HepG2 (cell line): ENCODE results near the gene PTPN13. TPM values are rescaled to one million over a fixed set of nuclear protein-coding genes. Genes with fewer than 3 reads are reported as not detected.

Source experiments
- ATAC-seq: fragments of 200-7000 bp; cut with Tn5 transposase; 3 replicates; pipeline ENCODE4 v1.9.1; 2020; ENCODE audit warnings: mild to moderate bottlenecking, moderate library complexity
- BruUV-seq: library from RNA; stranded (reverse); fragments of 400-500 nt; replicated peaks from 2 replicates; lab custom pipeline; 2021; lab: Mats Ljungman, UMichigan
- CTCF ChIA-PET: fragments of 300-600 bp; formaldehyde crosslinking; extraction: SDS; loops from one replicate; lab custom pipeline; 2021; ENCODE audit warnings: low total read pairs, inconsistent platforms, low intra/inter-chr PET ratio; lab: Yijun Ruan, JAX
- POLR2A ChIA-PET: fragments of 350-600 bp; sonication (Branson Sonifier 250); formaldehyde crosslinking; loops from one replicate; lab custom pipeline; 2020; ENCODE audit warnings: antibody characterized with exemption, inconsistent platforms; lab: Yijun Ruan, JAX
- DNase-seq: peaks from one replicate; pipeline ENCODE4 v3.0.0-alpha.2; 2015; ENCODE audit warnings: low spot score
- FAIRE-seq: peaks from 3 replicates; lab custom pipeline; 2011; peaks lifted over from hg19 to GRCh38; lab: Jason Lieb, UNC
- H2AFZ ChIP-seq: one replicate; pipeline ENCODE4 v1.6.1; 2011; ENCODE audit warnings: low read length, inconsistent platforms
- H3K27ac ChIP-seq: fragments of 300-600 bp; 3 replicates; pipeline ENCODE4 v1.8.0; 2011; ENCODE audit warnings: mixed run types, mild to moderate bottlenecking, mixed read lengths, low read length, inconsistent platforms; ENCODE audit not compliant: insufficient read depth; ENCODE audit errors: extremely low read length
- H3K27me3 ChIP-seq, 2 experiments: fragments of 200-600 bp in 1 of 2; 2 replicates in 1 of 2; 3 replicates in 1 of 2; pipeline versions ENCODE4 v1.6.0 to v1.8.0; 2011; ENCODE audit warnings: low read length in 2 of 2, mild to moderate bottlenecking in 2 of 2, moderate library complexity in 2 of 2, inconsistent platforms in 1 of 2; ENCODE audit not compliant: insufficient read depth in 2 of 2, control insufficient read depth in 1 of 2
- H3K36me3 ChIP-seq, 2 experiments: fragments of 200-600 bp in 1 of 2; replicated peaks in 1 of 2; 2 replicates in 1 of 2; 3 replicates in 1 of 2; pipeline versions ENCODE4 v1.5.1 to v1.8.0; 2011; ENCODE audit warnings: low read length in 2 of 2, inconsistent platforms in 1 of 2; ENCODE audit not compliant: insufficient read depth in 2 of 2, control insufficient read depth in 1 of 2
- H3K4me1 ChIP-seq: 2 replicates; pipeline ENCODE4 v1.5.1; 2012; ENCODE audit warnings: low read length, inconsistent platforms; ENCODE audit not compliant: insufficient read depth
- H3K4me2 ChIP-seq: 2 replicates; pipeline ENCODE4 v1.6.0; 2011; ENCODE audit warnings: low read depth, low read length, inconsistent platforms
- H3K4me3 ChIP-seq, 3 experiments: fragments of 200-600 bp in 1 of 3; sonication (generic), shearing (Covaris generic) in 1 of 3; replicated peaks in 1 of 3; 2 replicates each; pipeline ENCODE4 v1.5.1; 2011 to 2016; ENCODE audit warnings: low read length in 3 of 3, inconsistent platforms in 2 of 3, low read depth in 2 of 3, mild to moderate bottlenecking in 2 of 3, control low read depth in 1 of 3, mixed read lengths in 1 of 3; ENCODE audit not compliant: insufficient read depth in 1 of 3
- H3K79me2 ChIP-seq: one replicate; pipeline ENCODE4 v1.6.1; 2011; ENCODE audit warnings: low read length, inconsistent platforms; ENCODE audit not compliant: insufficient read depth
- H3K9ac ChIP-seq: 2 replicates; pipeline ENCODE4 v1.6.0; 2011; ENCODE audit warnings: mild to moderate bottlenecking, low read depth, low read length, inconsistent platforms; ENCODE audit not compliant: insufficient read depth
- H3K9me3 ChIP-seq: 2 replicates; pipeline ENCODE4 v1.5.1; 2012; ENCODE audit warnings: mild to moderate bottlenecking, low read length
- H4K20me1 ChIP-seq: 2 replicates; pipeline ENCODE4 v1.6.0; 2011; ENCODE audit warnings: inconsistent platforms, mild to moderate bottlenecking, low read length, moderate library complexity; ENCODE audit not compliant: insufficient read depth
- EZH2 ChIP-seq: conservative IDR thresholded peaks from 2 replicates; pipeline ENCODE4 v1.6.1; 2012; ENCODE audit warnings: mild to moderate bottlenecking, low read depth, low read length, moderate library complexity
- FIP1L1 ChIP-seq: fragments of 200-400 bp; formaldehyde crosslinking; IDR thresholded peaks from 2 replicates; pipeline ENCODE4 v1.6.1; 2018; ENCODE audit warnings: low read depth, mild to moderate bottlenecking, low read length, moderate library complexity, borderline replicate concordance; ENCODE audit not compliant: insufficient read depth
- HDAC6 ChIP-seq: fragments of 200-600 bp; sonication (generic); IDR thresholded peaks from 2 replicates; pipeline ENCODE4 v1.7.0; 2017; ENCODE audit warnings: mild to moderate bottlenecking, antibody characterized with exemption, low read length, low read depth
- HOMEZ ChIP-seq: IDR thresholded peaks from 2 replicates; pipeline ENCODE4 v1.6.1; 2016; ENCODE audit warnings: low read depth
- NAIF1 ChIP-seq: sonication (generic); formaldehyde crosslinking; IDR thresholded peaks from 2 replicates; pipeline ENCODE4 v1.5.0; 2020; ENCODE audit warnings: mild to moderate bottlenecking, missing genetic modification reagents, borderline replicate concordance
- RARG ChIP-seq: sonication (generic); formaldehyde crosslinking; IDR thresholded peaks from 2 replicates; pipeline ENCODE4 v1.4.0; 2020; ENCODE audit warnings: low read depth, mild to moderate bottlenecking, missing genetic modification reagents
- XRCC5 ChIP-seq: fragments of 200-400 bp; formaldehyde crosslinking; optimal IDR thresholded peaks from 2 replicates; pipeline ENCODE3; 2017; ENCODE audit warnings: mild to moderate bottlenecking, low read length
- ZNF280D ChIP-seq: sonication (generic); formaldehyde crosslinking; IDR thresholded peaks from 2 replicates; pipeline ENCODE4 v1.5.1; 2020; ENCODE audit warnings: mild to moderate bottlenecking, missing genetic modification reagents
- ZNF629 ChIP-seq: sonication (generic); formaldehyde crosslinking; conservative IDR thresholded peaks from 2 replicates; pipeline ENCODE4 v1.5.0; 2020; ENCODE audit warnings: missing genetic modification reagents
- ZNF670 ChIP-seq: sonication (generic); formaldehyde crosslinking; IDR thresholded peaks from 2 replicates; pipeline ENCODE4 v1.8.0; 2022; ENCODE audit warnings: mild to moderate bottlenecking, missing genetic modification reagents, borderline replicate concordance
- WGBS: methylation state at CpG from one replicate; pipeline ENCODE4 v1.1.6; 2017; ENCODE audit warnings: low lambda C conversion rate; 5-methylcytosine and 5-hydroxymethylcytosine counted together
- in situ Hi-C: cut with HindIII; loops from 2 replicates; pipeline ENCODE4 v1.10.0; 2017; ENCODE audit warnings: low pct_unique_long_range_greater_than_20kb; ENCODE audit not compliant: extremely low pct_ligation_motif_present
- intact Hi-C: fragments of 100-400 bp; cut with micrococcal nuclease; formaldehyde crosslinking; loops from one replicate; pipeline ENCODE4 v1.10.0; 2022; ENCODE audit not compliant: unreplicated experiment
- polyA plus RNA-seq, 8 experiments: library from polyadenylated mRNA; depleted of rRNA in 3 of 8; stranded (reverse) in 7 of 8; unstranded in 1 of 8; fragments of >200 nt; fragmentation: Illumina TruSeq in 4 of 8; extraction: Trizol in 4 of 8; gene quantifications; 2 replicates each; pipeline versions ENCODE4 v1.2.1 to v1.2.3, GENCODE V29; 2011 to 2016; ENCODE audit warnings: low read depth in 4 of 8, missing spikeins in 1 of 8, mixed read lengths in 1 of 8; ENCODE audit not compliant: insufficient read depth in 1 of 8
- total RNA-seq, 5 experiments: library from RNA; depleted of rRNA; stranded (reverse); fragments of >200 nt; fragmentation: Illumina TruSeq; extraction: Trizol; gene quantifications; 2 replicates each; pipeline ENCODE4 v1.2.3, GENCODE V29; 2016; ENCODE audit warnings: low read depth in 1 of 5
- TF ChIP-seq, protein P1 (sequence below): sonication (generic); formaldehyde crosslinking; IDR thresholded peaks from 2 replicates; pipeline ENCODE4 v1.8.1; 2023; ENCODE audit warnings: mild to moderate bottlenecking, moderate library complexity, missing genetic modification reagents

The PTPN13 gene
- total and polyA plus RNA-seq, 2 of the 13 experiments (the other 11 are each of a cell fraction or from before 2014, with no cell fraction given), result not detected

- Histone ChIP-seq H3K27ac (no peak overlapping the region), H3K36me3 (no peaks in the 10 kb centered on the region), H4K20me1 (no peaks in the 10 kb centered on the region), H3K4me1 (no peaks in the 10 kb centered on the region), H3K27me3 (no peaks in the 10 kb centered on the region), H2AFZ (no peak overlapping the region), H3K4me2 (no peak overlapping the region), H3K4me3 (no peak overlapping the region), H3K9ac (no peak overlapping the region), H3K79me2 (no peaks in the 10 kb centered on the region), H3K9me3 (peaks cover 5% of the 10 kb centered on the region)
- FAIRE-seq (no peak), ATAC-seq (no peak; the same call in 2 of the 3 replicates), DNase-seq (no peak)
- in situ Hi-C loops, result no loop called here
- no TSS peak for BruUV-seq
- intact Hi-C loops, result no loop called here
- TF ChIP-seq FIP1L1, result no peak
- TF ChIP-seq ZNF280D, result no peak
- TF ChIP-seq, protein P1, sequence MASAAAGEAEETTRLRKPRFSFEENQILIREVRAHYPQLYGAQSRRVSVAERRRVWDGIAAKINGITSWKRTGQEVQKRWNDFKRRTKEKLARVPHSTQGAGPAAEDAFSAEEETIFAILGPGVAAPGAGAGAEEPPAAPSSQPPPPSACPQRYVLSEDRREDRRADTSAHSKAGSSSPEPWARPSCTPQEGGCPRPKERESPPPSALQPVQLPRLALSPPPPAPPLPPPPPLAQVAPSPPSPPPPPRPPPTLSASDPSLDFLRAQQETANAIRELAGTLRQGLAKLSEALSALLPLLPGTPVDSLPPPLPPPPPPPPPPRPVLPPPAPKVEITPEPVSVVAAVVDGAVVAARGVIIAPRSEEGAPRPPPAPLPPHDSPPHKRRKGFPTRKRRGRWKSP (CRISPR knock-in tag), result no peak
- no peak for TF ChIP-seq ZNF629 (CRISPR knock-in tag)
- TF ChIP-seq NAIF1 (CRISPR knock-in tag), result no peak
- no peak for TF ChIP-seq EZH2
- TF ChIP-seq RARG (CRISPR knock-in tag), result no peak
- no peak for TF ChIP-seq HOMEZ
- TF ChIP-seq HDAC6, result no peak
- TF ChIP-seq XRCC5, result no peak
- no peak for TF ChIP-seq ZNF670 (CRISPR knock-in tag)
- ChIA-PET POLR2A (no interaction called here), CTCF (no interaction called here)
- 0% methylated on average over 1 of the region's 3 CpGs for WGBS
Measured at GRCh38 chr4:86657910-86658309, 63.8 kb downstream of the PTPN13 start.
